HFF-Myc (cell line): ENCODE data around the gene OPN4.

Source experiments
- DNase-seq: peaks from one replicate; pipeline ENCODE4 v3.0.0-alpha.2; 2011; ENCODE audit warnings: low read depth; ENCODE audit errors: extremely low read depth
- H3K4me3 ChIP-seq: replicated peaks from 2 replicates; pipeline ENCODE4 v1.5.1; 2011; ENCODE audit warnings: low read depth, mild to moderate bottlenecking, control low read depth, low read length
- CTCF ChIP-seq: IDR thresholded peaks from 2 replicates; pipeline ENCODE4 v1.5.1; 2012; ENCODE audit warnings: mild to moderate bottlenecking, low read depth, low read length, control low read depth; ENCODE audit errors: missing control alignments

Gene OPN4

GRCh38 chr10:86671419-86671818, 17.1 kb downstream of the OPN4 start:
- no peak for DNase-seq
- TF ChIP-seq CTCF: no peak
- H3K4me3 ChIP-seq: no peak overlapping the region

- no peak overlapping the region for H3K4me3 ChIP-seq
- TF ChIP-seq CTCF: no peak
- no peak for DNase-seq
Observed at GRCh38 chr10:86671985-86672710, 17.8 kb downstream of the OPN4 start.

- H3K4me3 ChIP-seq: no peak overlapping the region
- DNase-seq: no peak
- TF ChIP-seq CTCF: no peak
Observed at GRCh38 chr10:86673216-86673826, 19.0 kb downstream of the OPN4 start.

GRCh38 chr10:86673827-86674581, 19.7 kb downstream of the OPN4 start:
- no peak for TF ChIP-seq CTCF
- DNase-seq: no peak

GRCh38 chr10:86674912-86675311, 20.6 kb downstream of the OPN4 start:
- no peak overlapping the region for H3K4me3 ChIP-seq
- TF ChIP-seq CTCF: no peak
- DNase-seq: no peak

More at GRCh38 chr10:86673827-86674581, 19.7 kb downstream of the OPN4 start:
- no peak overlapping the region for H3K4me3 ChIP-seq

- TF ChIP-seq CTCF: no peak
- no peak for DNase-seq
- H3K4me3 ChIP-seq: no peak overlapping the region
Observed at GRCh38 chr10:86677374-86677773, 23.0 kb downstream of the OPN4 start.
